HG03565 (cell line): ENCODE measurements around the gene PARP6.

Source experiments
- ATAC-seq: cut with Tn5 transposase; IDR thresholded peaks from one replicate; pipeline ENCODE4 v1.9.1; 2021; ENCODE audit warnings: mild to moderate bottlenecking, moderate library complexity; ENCODE audit not compliant: unreplicated experiment

PARP6 gene, protein sequence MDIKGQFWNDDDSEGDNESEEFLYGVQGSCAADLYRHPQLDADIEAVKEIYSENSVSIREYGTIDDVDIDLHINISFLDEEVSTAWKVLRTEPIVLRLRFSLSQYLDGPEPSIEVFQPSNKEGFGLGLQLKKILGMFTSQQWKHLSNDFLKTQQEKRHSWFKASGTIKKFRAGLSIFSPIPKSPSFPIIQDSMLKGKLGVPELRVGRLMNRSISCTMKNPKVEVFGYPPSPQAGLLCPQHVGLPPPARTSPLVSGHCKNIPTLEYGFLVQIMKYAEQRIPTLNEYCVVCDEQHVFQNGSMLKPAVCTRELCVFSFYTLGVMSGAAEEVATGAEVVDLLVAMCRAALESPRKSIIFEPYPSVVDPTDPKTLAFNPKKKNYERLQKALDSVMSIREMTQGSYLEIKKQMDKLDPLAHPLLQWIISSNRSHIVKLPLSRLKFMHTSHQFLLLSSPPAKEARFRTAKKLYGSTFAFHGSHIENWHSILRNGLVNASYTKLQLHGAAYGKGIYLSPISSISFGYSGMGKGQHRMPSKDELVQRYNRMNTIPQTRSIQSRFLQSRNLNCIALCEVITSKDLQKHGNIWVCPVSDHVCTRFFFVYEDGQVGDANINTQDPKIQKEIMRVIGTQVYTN

DNA sequence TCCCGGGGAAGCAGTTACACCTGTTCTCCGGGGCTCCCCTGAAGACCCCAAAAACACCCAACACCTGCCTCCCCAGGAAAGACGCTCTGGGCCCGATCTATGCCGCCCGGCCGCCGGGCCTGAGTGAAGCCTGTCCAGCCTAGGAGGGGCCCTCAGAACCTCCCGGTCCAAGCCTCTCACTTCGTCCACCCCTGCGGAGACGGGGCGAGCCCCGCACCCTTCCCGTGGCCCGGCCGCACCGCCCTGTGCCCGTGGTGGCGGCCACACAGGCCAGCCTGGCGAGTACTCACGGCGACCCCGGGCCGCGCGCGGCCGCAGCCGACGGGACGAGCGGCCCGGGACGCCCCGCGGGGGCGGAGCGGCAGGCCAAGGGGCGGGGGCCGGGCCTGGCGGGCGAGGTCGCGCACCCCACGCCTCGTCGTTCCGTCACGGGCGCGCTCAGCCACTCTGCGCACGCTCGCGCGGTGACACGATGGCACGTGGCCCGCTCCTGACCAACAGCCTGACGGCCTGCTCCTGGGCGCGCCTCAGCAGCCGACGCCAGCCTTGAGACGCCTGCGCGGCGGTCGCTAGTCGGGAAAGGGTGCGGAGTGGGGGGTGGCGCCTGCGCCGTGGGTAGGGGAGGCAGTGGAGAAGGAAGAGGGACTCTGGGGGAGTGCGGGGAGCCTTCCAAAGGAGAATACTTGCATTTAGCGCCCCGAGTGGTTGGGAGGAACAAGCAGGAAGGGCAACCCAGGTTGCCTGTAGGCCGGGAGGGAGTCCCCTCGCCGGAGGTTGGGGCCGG, at the start of gene PARP6:
Gene PARP6 (minus strand): TSS at position 342 of the 784 bp plus-strand sequence. CDS start 5,077 bp downstream, outside the sequence.
- ATAC-seq, result peak; percentile 92

GRCh38 chr15:72319985-72320671, 47.8 kb upstream of the PARP6 start, which contains the start of gene CELF6:
Gene CELF6, minus strand, starts transcription at chr15:72320157. Its CDS starts 283 bp downstream, at chr15:72319874.
- ATAC-seq, result peak; percentile 55

GRCh38 chr15:72319360-72319984, 47.1 kb upstream of the PARP6 start:
- no peak for ATAC-seq

DNA sequence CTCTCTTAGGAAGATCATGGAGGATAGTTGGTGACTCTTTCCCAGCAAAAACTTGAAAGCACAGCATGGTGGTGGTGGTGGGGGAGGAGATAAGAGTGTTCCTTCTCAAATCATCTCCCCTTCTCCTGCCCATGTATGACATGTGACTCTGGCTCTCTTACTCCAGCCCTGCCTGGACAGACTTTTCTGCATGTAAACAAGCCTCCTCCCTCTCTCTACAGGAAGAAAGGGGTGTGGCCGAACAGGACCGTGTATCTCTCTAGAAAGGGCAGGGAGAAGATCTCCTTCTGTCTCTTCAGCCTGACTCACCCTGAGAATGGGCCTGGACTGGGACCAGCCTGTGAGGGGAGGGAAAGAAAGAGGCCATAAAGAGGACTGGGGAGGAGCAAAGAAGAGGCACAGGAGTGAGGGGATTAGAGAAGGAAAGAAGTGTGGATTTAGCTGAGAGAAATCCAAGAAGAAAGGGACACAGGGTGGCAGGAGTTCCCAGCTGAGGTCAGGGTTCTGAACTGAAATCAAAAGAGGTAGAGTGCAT, 46.1 kb upstream of the PARP6 start:
- no peak for ATAC-seq

DNA sequence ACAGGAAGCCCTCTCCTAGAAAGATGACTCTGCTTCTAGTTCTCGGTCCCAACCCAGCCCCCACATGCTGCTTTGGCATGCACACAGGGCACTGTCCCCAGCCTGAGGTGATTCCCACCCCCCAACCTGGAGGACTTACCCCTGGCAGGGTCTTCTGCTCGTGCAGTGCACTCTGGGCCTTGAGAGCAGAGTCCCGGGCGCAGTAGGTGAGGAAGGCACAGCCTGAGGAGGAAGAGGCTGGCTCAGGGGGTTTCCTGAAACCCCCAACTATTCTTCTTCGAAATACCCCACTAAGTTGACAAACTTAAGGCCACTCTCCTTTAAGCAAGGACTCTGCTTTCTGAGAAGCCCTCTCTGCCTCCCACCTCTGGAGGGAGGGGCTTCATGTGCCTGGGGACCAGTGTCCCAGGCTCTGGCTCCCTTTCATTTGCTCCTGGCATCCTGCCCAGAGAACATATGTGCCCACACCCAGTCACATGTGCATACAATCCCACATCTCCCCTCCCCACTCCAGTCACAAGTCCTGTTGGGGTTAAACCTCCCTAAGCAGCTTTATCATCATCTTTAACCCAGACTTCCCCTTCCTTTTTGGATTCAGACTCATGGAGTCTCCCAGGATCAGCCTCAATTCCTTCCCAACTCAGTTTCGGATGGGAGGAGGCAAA, 43.5 kb upstream of the PARP6 start:
- ATAC-seq, result no peak

GRCh38 chr15:72313881-72314280, 41.5 kb upstream of the PARP6 start:
- no peak for ATAC-seq

DNA sequence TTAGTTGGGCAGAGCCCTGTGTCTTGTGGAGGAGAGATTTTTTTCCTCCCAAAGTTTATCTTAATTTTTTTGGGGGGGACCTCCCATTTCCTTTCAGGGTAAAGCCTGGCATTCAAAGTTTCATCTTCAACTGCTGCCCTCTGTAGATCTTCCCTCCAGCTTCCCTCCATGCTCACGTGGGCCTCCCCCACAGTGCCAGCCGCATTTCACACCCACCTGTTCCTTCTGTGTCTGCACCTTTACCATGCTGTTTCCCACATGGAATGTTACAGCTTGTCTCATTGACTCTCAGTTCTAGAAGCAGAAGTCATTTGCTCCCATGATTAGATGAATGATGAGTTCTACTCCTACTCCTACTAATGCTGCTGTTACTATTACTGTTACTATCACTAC, 41.1 kb upstream of the PARP6 start:
- no peak for ATAC-seq

DNA sequence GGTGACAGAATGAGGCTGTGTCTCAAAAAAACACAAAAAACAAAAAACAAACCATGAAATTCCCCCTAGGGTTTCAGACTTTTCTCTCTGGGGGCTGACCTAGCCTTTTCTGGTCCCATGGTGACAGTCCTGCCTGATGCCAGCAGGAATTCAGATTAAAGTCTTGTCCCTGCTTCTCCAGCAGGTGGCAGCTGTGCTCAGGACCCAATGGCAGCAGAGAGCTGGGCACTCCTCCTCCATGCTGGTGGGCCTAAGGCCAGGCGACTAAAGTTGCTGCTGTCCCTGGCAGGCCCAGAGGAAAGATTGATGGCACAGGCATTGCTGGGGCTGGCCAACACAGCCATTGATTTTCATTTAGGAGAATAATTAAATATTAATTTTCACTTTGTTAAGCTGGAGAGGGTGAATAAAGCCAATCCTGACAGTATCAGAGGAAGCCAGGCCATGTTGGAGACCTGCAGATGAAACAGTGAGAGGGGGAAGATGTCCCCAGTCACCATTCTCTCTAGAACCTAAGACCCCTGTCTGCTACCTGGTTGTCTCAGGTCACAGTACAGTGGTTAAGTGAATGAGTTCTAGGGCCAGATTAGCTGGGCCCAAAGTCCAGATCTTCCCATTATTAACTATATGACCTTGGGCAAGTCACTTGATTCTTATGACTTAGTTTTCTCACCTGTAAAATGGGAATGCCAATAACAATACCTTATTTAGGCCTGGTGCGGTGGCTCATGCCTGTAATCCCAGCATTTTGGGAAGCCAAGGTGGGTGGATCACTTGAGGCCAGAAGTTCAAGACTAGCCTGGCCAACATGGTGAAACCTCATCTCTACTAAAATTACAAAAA, 40.5 kb upstream of the PARP6 start:
- ATAC-seq, result no peak

DNA sequence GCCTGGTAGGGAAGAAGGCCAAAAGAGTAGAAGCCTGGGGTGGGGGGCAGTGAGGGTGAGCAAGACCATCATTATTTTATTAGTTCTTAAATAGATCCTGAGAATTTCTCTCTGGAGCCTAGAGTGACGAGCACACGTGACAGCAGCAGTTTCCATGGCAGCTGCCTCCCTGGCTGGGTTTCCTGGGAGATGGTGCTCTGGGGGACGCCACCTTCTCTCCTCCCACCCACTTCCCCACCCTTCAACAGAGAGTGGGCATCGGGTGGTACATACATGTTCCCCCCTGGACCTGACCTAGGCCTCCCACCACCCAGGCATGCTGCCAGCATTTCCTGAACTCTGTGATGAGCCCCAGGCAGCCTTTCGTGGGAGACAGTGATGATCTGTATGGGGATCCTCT, 34.7 kb upstream of the PARP6 start:
- ATAC-seq, result no peak

DNA sequence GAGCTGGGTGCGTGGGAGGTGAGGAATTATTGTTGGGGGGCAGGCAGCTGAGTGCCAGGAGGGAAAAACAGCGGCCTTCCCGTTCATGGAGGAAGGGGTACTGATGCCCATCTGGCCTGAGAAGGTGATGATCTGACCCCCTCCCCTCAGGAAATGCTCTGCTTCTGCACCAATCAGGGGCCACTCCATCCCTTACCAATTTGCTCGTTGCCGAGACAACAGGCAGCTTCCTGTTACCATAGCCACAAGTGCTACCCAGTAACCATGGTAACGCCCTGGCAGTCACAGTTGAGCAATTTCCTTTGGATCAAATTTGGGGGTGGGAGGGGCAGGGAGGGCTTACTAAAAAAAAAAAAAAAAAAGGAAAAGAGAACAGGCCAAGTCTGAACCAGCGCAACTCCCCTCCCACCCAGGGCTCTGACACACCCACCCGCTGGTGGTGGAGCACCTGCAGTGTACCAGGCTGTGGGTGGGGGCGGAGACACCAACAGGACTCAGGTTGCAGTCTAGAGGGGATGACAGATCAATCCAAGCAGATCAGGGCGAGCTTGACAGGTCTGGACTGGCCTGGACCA, 33.9 kb upstream of the PARP6 start:
- no peak for ATAC-seq

DNA sequence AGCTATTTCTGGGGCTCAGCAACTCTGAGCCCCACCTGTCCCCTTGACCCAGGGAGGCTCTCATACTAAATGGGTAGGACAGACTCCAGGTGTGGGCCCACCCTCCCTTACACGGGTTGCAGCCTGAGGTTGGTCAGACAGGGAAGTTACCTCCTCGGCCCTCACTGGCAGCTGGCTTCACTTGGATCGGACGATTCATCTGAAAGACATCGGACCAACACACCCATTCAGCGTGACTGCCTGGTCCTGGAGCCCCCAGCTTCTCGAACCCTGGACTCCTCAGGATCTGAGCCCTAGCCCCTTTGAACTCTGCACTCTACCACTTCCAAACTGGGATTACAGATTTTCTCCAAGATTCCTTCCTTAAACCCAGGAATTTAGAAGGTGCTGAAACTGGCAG, 32.2 kb upstream of the PARP6 start:
- no peak for ATAC-seq

DNA sequence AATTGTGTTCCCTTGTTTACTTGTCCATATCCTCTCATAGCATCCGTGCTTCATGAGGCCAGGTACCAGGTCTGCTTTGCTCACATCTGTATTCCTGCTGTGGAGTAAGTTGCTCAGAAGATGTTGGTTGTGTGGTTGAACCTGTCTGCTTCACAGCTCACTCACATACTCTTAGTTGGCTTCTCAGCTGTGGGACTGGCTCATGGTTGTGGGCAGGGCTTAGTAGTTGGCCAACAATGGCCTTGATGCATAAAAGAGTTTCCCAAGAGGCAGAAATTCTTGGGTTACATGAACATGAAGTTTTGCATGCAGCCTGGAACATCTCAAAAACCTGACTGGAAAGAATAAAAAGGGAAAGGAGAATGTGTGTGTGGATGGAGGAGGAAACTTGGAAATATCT, 30.6 kb upstream of the PARP6 start:
- no peak for ATAC-seq

DNA sequence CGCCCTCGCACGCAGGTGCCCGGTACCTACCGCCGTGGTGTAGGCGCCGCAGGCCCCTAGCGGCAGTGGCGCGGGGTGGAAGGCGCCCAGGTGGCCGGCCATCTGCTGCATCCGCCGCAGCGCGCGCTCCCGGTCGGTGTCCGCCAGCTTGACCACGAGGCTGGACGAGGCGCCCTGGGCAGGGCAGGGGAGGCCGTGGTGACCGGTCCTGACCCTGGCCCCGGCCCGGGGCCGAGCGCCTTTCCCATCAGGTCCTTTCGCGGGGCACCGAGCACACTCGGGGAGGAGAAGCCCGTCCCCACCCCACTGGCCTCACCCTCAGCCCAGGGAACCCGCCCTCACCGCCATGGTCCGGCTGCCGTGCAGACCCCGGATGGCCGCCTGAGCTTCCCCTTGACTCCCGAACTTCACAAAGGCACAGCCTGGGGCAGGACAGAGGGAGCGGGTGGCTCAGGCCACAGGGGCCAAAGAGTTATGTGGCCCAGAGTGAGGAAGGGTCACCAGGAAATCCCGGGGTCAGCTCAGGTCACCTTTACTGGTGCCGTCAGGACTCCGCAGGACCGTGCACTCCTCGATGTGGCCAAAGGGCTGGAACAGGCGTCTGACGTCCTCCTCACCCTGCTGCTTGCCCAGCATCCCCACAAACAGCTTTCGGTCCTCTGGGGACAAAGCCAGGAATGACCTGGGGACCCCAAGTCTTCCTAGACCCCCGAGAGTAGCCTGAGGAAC, 17.4 kb upstream of the PARP6 start:
- ATAC-seq, result no peak

GRCh38 chr15:72288796-72289596, 16.6 kb upstream of the PARP6 start:
- ATAC-seq, result no peak

- no peak for ATAC-seq
Measured at GRCh38 chr15:72285927-72286516, 13.7 kb upstream of the PARP6 start.

GRCh38 chr15:72285402-72285801, 13.0 kb upstream of the PARP6 start:
- ATAC-seq, result no peak

DNA sequence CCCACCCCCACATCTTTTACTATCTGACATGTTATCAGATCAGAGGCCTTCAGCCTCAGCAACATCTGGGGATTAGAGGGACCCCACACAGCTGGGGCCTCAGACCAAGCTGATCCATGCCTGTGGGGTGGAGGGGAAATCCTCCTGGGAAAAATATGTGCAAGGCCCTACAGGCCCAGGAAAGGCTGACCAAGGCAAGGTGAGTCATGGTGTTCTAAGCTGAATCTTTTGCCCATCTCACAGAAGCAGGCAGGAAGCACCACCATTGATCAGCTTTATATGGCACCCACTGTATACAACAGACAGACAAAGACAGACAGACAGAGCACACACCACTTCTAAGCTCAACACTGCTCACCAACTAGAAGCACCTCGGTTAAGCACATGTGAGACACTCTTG, 12.4 kb upstream of the PARP6 start:
- no peak for ATAC-seq
